GM10248 (cell line): ENCODE data around the gene OCA2.

ENCODE experiments used
- CTCF ChIA-PET: fragments of 300-600 bp; sonication (Branson Sonifier 250); formaldehyde crosslinking; extraction: SDS; loops from one replicate; lab custom pipeline; 2021; ENCODE audit warnings: antibody characterized with exemption; lab: Yijun Ruan, JAX
- POLR2A ChIA-PET: fragments of 350-650 bp; sonication (Branson Sonifier 250); formaldehyde crosslinking; extraction: SDS; loops from one replicate; lab custom pipeline; 2020; ENCODE audit warnings: antibody characterized with exemption; lab: Yijun Ruan, JAX
- DNase-seq: peaks from one replicate; pipeline ENCODE4 v3.0.0; 2012; ENCODE audit errors: extremely low spot score
- CTCF ChIP-seq: IDR thresholded peaks from 2 replicates; pipeline ENCODE4 v1.5.1; 2012; ENCODE audit warnings: mild to moderate bottlenecking, low read depth; ENCODE audit errors: extremely low read depth, missing control alignments, control extremely low read depth

Gene OCA2

DNA sequence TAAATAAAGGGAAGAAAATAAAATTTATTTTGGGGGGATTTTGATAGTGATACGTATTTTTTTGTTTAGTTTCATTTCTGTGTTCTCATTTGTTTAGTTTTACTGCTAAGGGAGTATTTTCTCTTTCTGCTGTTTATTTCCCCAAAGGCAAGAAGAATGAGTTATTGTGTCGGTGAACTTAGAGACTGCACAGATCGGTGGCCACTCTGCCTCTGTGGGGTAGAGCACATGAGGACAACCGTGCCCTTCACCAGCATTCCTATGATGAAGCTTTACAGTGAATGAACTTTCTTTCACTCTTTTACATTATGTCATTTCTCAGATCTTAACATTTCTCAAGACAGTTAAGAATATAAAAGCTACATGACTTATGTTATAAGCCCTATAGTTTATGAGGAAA lies 214.4 kb downstream of the OCA2 start:
- TF ChIP-seq CTCF = no peak
- POLR2A ChIA-PET = no interaction called here
- CTCF ChIA-PET = no interaction called here
- DNase-seq = no peak

GRCh38 chr15:27878841-27879240 lies 220.3 kb downstream of the OCA2 start:
- no peak for TF ChIP-seq CTCF

GRCh38 chr15:27873828-27874227 lies 225.3 kb downstream of the OCA2 start:
- POLR2A ChIA-PET = no interaction called here
- DNase-seq = no peak
- CTCF ChIA-PET = no interaction called here
- no peak for TF ChIP-seq CTCF

More at GRCh38 chr15:27878841-27879240, 220.3 kb downstream of the OCA2 start:
- no peak for DNase-seq
- CTCF ChIA-PET = no interaction called here
- POLR2A ChIA-PET = no interaction called here

DNA sequence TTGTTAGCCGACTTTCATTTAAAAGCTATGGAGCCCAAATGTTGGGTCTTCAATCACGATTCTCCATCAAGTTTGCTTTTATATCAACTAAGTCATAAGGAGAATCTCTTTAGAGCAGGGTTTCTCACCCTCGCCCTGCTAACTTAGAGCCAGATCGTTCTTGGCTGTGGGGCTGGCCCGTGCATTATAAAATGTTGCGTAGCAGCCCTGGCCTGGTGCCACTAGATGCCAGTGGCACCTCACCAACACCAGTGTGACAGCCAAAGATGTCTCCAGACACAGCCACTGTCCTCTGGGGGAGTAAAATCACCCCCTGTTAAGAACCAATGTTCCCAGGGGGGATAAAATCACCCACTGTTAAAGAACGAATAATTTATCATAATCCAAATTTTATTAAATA lies 226.1 kb downstream of the OCA2 start:
- no peak for DNase-seq
- POLR2A ChIA-PET = no interaction called here
- CTCF ChIA-PET = no interaction called here
- no peak for TF ChIP-seq CTCF

DNA sequence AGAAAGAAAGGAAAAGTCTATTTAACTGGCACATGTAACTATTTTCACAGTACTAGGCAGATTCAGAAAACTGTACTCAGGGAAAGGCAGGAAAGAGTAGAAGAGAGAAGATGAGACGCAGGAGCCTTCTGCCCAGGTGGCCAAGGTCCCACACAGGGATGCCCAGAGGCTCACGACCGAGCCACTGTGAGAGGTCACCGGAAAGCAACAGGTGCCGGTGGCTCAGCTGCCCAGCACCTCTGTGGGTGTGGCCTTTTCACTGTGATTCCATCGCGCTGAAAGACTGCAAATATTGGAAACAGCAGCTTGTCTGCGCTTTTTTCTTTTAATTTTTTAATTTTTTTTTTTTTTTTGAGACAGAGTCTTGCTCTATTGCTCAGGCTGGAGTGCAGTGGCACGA lies 226.8 kb downstream of the OCA2 start:
- POLR2A ChIA-PET = no interaction called here
- CTCF ChIA-PET = no interaction called here
- no peak for TF ChIP-seq CTCF
- DNase-seq = no peak

- CTCF ChIA-PET = no interaction called here
- no peak for TF ChIP-seq CTCF
- no peak for DNase-seq
- POLR2A ChIA-PET = no interaction called here
These were observed 227.2 kb downstream of the OCA2 start for GRCh38 chr15:27871902-27872260.

GRCh38 chr15:27871078-27871901 lies 227.8 kb downstream of the OCA2 start:
- ChIA-PET POLR2A (no interaction called here), CTCF (no interaction called here)
- TF ChIP-seq CTCF = no peak
- DNase-seq = no peak
